Stimulated activated CD8-positive, alpha-beta memory T cell treated with anti-CD3 and anti-CD28 coated beads, Interleukin-12 subunit alpha, Interleukin-12 subunit beta, amount 100 ng/mL, for 1 hour (primary cell): ENCODE data around the gene BANP.
A peak's percentile ranks its signal among the peaks of the same experiment; 100 is the strongest.

Experiments used
- DNase-seq: peaks from one replicate; pipeline ENCODE4 v3.0.0-alpha.2; 2020; ENCODE audit warnings: low read depth

Gene BANP

GRCh38 chr16:87949071-87949744 is 2.0 kb upstream of the BANP start:
- no peak for DNase-seq

- DNase-seq, result no peak
Measured at GRCh38 chr16:87951552-87952538, 611 bp downstream of the BANP start.

GRCh38 chr16:87952751-87953150 is 1.5 kb downstream of the BANP start:
- no peak for DNase-seq

- DNase-seq, result no peak
Measured at GRCh38 chr16:87953308-87954215, 2.3 kb downstream of the BANP start.

- no peak for DNase-seq
Measured at GRCh38 chr16:87954361-87954760, 3.1 kb downstream of the BANP start.

GRCh38 chr16:87954826-87955225 is 3.6 kb downstream of the BANP start:
- no peak for DNase-seq

GRCh38 chr16:87955302-87956097 is 4.3 kb downstream of the BANP start:
- no peak for DNase-seq

GRCh38 chr16:87956098-87956364 is 4.8 kb downstream of the BANP start:
- DNase-seq, result no peak

- DNase-seq, result peak; percentile 49
Measured at GRCh38 chr16:87956365-87957231, 5.4 kb downstream of the BANP start.

GRCh38 chr16:87957296-87958094 is 6.3 kb downstream of the BANP start:
- no peak for DNase-seq

- no peak for DNase-seq
Measured at GRCh38 chr16:87958632-87959031, 7.4 kb downstream of the BANP start.

GRCh38 chr16:87959391-87959990 is 8.3 kb downstream of the BANP start:
- no peak for DNase-seq

GRCh38 chr16:87960296-87960695 is 9.1 kb downstream of the BANP start:
- no peak for DNase-seq

GRCh38 chr16:87960852-87961251 is 9.6 kb downstream of the BANP start:
- no peak for DNase-seq

GRCh38 chr16:87961623-87962022 is 10.4 kb downstream of the BANP start:
- DNase-seq, result no peak

- DNase-seq, result peak; percentile 45
Measured at GRCh38 chr16:87963400-87963799, 12.2 kb downstream of the BANP start.

GRCh38 chr16:87964049-87964659 is 12.9 kb downstream of the BANP start:
- no peak for DNase-seq

GRCh38 chr16:87965417-87965816 is 14.2 kb downstream of the BANP start:
- DNase-seq, result no peak
